Tibial artery (tissue), 4 donors: ENCODE results near the gene AQP12A.

ENCODE experiments used
- DNase-seq, 2 donors: peaks; one replicate each; pipeline ENCODE4 v3.0.0-alpha.2; 2019
- H3K27ac ChIP-seq, 2 donors: fragments of 200-600 bp; sonication (generic) in 1 of 2; 1 replicate in 1 of 2; 2 replicates in 1 of 2; pipeline ENCODE4 v1.5.1; 2018 to 2019; ENCODE audit warnings: mild to moderate bottlenecking in 1 of 2
- H3K27me3 ChIP-seq, 2 donors: fragments of 200-600 bp; sonication (generic) in 1 of 2; one replicate each; pipeline versions ENCODE4 v1.5.1 to v1.6.0; 2016 to 2019
- H3K36me3 ChIP-seq, 3 donors: fragments of 200-600 bp; sonication (generic) in 2 of 3; one replicate each; pipeline ENCODE4 v1.5.1; 2016 to 2019; ENCODE audit warnings: mild to moderate bottlenecking in 2 of 3
- H3K4me1 ChIP-seq, 4 donors: fragments of 200-600 bp; sonication (generic) in 2 of 4; 1 replicate in 3 of 4; 2 replicates in 1 of 4; pipeline ENCODE4 v1.5.1; 2016 to 2019
- H3K4me3 ChIP-seq, 2 donors: fragments of 200-600 bp; sonication (generic) in 1 of 2; 1 replicate in 1 of 2; 2 replicates in 1 of 2; pipeline ENCODE4 v1.5.1; 2018 to 2019; ENCODE audit warnings: mild to moderate bottlenecking in 2 of 2
- H3K9me3 ChIP-seq, 3 donors: fragments of 200-600 bp; sonication (generic) in 1 of 3; one replicate each; pipeline ENCODE4 v1.5.1; 2016 to 2019
- CTCF ChIP-seq, 2 experiments: fragments of 200-600 bp in 1 of 2; fragments of 450-650 bp in 1 of 2; IDR thresholded peaks; one replicate each; pipeline ENCODE4 v1.5.1; 2017 to 2019; ENCODE audit warnings: antibody characterized with exemption in 2 of 2, mild to moderate bottlenecking in 1 of 2, moderate library complexity in 1 of 2
- intact Hi-C: fragments of 100-400 bp; cut with DNase I; formaldehyde crosslinking; loops from one replicate; pipeline ENCODE4 v1.15.0; 2023; ENCODE audit warnings: low total_unique reads

Gene AQP12A

GRCh38 chr2:240716130-240716798, 24.6 kb downstream of the AQP12A start:
- no peak for TF ChIP-seq CTCF (IDR thresholded peaks at IDR 0.05)
- H3K27ac ChIP-seq = no peak overlapping the region
- no peak overlapping the region for H3K4me3 ChIP-seq
- peaks cover 0 to 73% of the 10 kb centered on the region in 2 donors for H3K27me3 ChIP-seq
- no peaks in the 10 kb centered on the region for H3K4me1 ChIP-seq
- H3K9me3 ChIP-seq = no peaks in the 10 kb centered on the region
- H3K36me3 ChIP-seq = no peaks in the 10 kb centered on the region
- DNase-seq = no peak
- intact Hi-C loops = no loop called here

- no peak for DNase-seq
- H3K4me1 ChIP-seq = no peaks in the 10 kb centered on the region
- no peak for TF ChIP-seq CTCF (IDR thresholded peaks at IDR 0.05)
- intact Hi-C loops = no loop called here
- no peak overlapping the region for H3K27ac ChIP-seq
- H3K27me3 ChIP-seq = peaks cover 0 to 72% of the 10 kb centered on the region in 2 donors
- H3K36me3 ChIP-seq = no peaks in the 10 kb centered on the region
- H3K4me3 ChIP-seq = no peak overlapping the region
- H3K9me3 ChIP-seq = no peaks in the 10 kb centered on the region
Observed at GRCh38 chr2:240717181-240717641, 25.5 kb downstream of the AQP12A start.

- DNase-seq = no peak
- Histone ChIP-seq H3K36me3 (no peaks in the 10 kb centered on the region), H3K4me1 (no peaks in the 10 kb centered on the region), H3K9me3 (no peaks in the 10 kb centered on the region), H3K27ac (no peak overlapping the region), H3K27me3 (peaks cover 0 to 72% of the 10 kb centered on the region in 2 donors), H3K4me3 (no peak overlapping the region)
- TF ChIP-seq CTCF (IDR thresholded peaks at IDR 0.05) = no peak
- intact Hi-C loops = no loop called here
Observed at GRCh38 chr2:240717681-240718581, 26.3 kb downstream of the AQP12A start.

DNA sequence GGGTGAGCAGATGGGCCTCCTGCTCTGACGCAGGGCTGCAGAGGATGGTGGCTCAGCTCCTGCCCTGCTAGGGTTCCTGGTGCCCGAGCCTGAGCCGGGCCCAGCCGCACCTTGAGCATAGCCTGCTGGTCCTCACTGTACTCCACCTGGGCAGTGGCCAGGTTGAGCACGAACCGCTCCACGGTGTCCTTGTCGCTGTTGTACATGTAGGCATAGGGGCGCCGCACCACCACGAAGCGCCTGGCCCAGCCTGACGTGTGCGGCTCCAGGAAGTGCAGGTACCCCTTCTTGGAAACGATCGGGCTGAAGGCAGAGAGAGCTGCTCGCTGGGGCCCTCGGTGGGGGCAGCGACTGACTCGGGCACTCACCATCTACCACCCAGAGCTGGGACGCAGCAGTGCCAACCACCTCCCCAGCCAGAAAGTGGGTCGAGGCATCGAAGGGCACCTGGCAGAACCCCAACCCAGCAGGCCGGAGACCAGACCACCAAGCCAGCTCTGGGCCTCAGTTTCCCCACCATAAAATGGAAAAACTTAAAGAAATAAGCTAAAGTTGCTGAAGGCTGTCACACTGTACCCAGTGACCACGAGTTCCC, 27.3 kb downstream of the AQP12A start:
- no peak for TF ChIP-seq CTCF (IDR thresholded peaks at IDR 0.05)
- Histone ChIP-seq H3K27ac (no peak overlapping the region), H3K4me1 (no peaks in the 10 kb centered on the region), H3K9me3 (no peaks in the 10 kb centered on the region), H3K36me3 (no peaks in the 10 kb centered on the region), H3K27me3 (peaks cover 0 to 64% of the 10 kb centered on the region in 2 donors), H3K4me3 (no peak overlapping the region)
- DNase-seq = no peak
- intact Hi-C loops = no loop called here

GRCh38 chr2:240719676-240720545, 28.2 kb downstream of the AQP12A start:
- intact Hi-C loops = no loop called here
- Histone ChIP-seq H3K4me3 (no peak overlapping the region), H3K9me3 (no peaks in the 10 kb centered on the region), H3K4me1 (no peaks in the 10 kb centered on the region), H3K36me3 (no peaks in the 10 kb centered on the region), H3K27ac (no peak overlapping the region), H3K27me3 (peaks cover 0 to 60% of the 10 kb centered on the region in 2 donors)
- no peak for TF ChIP-seq CTCF (IDR thresholded peaks at IDR 0.05)
- no peak for DNase-seq
